MM.1S (cell line): Measurements from ENCODE around the gene NID2.

Experiments used
- EZH2 ChIP-seq: fragments of 300-600 bp; sonication (generic); optimal IDR thresholded peaks from 2 replicates; pipeline ENCODE3; 2017; ENCODE audit warnings: low read depth, mild to moderate bottlenecking, antibody characterized with exemption, low read length, mixed read lengths
- TF ChIP-seq, protein P1 (sequence below): fragments of 300-600 bp; sonication (generic); IDR thresholded peaks from 2 replicates; pipeline ENCODE4 v1.5.1; 2016; ENCODE audit warnings: antibody characterized with exemption, low read length, mixed read lengths

DNA sequence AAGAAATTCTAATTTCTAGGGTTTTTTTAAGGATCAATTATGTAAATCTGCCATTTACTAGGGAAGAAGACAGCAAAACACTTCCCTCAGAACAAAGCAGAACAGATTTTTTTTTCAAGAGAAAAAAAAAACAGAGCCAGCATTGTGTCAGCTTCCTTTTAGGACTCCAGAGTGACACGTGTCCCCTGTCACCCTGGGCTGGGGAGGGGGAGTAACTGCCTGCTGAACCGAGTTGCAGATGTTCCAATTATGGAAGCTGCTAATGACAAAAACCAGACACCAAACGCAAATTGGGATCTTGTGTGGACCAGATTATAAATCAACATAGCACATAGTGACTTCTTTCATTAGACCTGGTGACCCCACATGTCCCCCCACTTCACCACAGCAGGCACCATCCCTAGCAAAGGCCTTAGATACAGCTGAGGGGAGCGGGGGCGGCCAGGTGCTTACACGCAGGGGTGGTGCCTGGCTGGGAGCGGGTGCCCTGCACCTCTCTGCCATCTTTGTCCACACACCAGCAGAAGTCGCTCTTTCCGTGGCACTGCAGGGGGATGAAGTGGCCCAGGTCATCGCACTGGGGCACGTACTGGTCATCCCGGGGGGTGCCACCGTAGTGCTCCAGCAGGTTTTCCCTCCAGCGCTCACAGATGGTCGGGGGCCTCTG is 54.1 kb downstream of the NID2 start:
- TF ChIP-seq, protein P1, sequence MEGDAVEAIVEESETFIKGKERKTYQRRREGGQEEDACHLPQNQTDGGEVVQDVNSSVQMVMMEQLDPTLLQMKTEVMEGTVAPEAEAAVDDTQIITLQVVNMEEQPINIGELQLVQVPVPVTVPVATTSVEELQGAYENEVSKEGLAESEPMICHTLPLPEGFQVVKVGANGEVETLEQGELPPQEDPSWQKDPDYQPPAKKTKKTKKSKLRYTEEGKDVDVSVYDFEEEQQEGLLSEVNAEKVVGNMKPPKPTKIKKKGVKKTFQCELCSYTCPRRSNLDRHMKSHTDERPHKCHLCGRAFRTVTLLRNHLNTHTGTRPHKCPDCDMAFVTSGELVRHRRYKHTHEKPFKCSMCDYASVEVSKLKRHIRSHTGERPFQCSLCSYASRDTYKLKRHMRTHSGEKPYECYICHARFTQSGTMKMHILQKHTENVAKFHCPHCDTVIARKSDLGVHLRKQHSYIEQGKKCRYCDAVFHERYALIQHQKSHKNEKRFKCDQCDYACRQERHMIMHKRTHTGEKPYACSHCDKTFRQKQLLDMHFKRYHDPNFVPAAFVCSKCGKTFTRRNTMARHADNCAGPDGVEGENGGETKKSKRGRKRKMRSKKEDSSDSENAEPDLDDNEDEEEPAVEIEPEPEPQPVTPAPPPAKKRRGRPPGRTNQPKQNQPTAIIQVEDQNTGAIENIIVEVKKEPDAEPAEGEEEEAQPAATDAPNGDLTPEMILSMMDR: no peak
- TF ChIP-seq EZH2: no peak
